HepG2 (cell line): Measurements from ENCODE around the gene KAZN. TPM values are rescaled to one million over a fixed set of nuclear protein-coding genes. Genes with fewer than 3 reads are reported as not detected.

Experiments
- HES4 ChIP-seq: sonication (generic); formaldehyde crosslinking; IDR thresholded peaks from 2 replicates; pipeline ENCODE4 v1.9.0; 2021; ENCODE audit warnings: mild to moderate bottlenecking, missing genetic modification reagents, borderline replicate concordance
- MBD4 ChIP-seq: IDR thresholded peaks from 2 replicates; pipeline ENCODE4 v1.6.1; 2012; ENCODE audit warnings: low read length, inconsistent platforms, borderline replicate concordance
- POLR2G ChIP-seq: fragments of 200-400 bp; formaldehyde crosslinking; IDR thresholded peaks from 2 replicates; pipeline ENCODE4 v1.6.1; 2018; ENCODE audit warnings: mild to moderate bottlenecking, low read depth, low read length, moderate library complexity
- RARG ChIP-seq: sonication (generic); formaldehyde crosslinking; IDR thresholded peaks from 2 replicates; pipeline ENCODE4 v1.4.0; 2020; ENCODE audit warnings: low read depth, mild to moderate bottlenecking, missing genetic modification reagents
- XBP1 ChIP-seq: sonication (generic); formaldehyde crosslinking; IDR thresholded peaks from 2 replicates; pipeline ENCODE4 v1.5.0; 2020; ENCODE audit warnings: missing genetic modification reagents
- ZNF143 ChIP-seq: sonication (generic); formaldehyde crosslinking; IDR thresholded peaks from 2 replicates; pipeline ENCODE4 v1.4.0; 2020; ENCODE audit warnings: missing genetic modification reagents
- ZNF33B ChIP-seq: sonication (generic); formaldehyde crosslinking; IDR thresholded peaks from 2 replicates; pipeline ENCODE4 v1.5.1; 2020; ENCODE audit warnings: mild to moderate bottlenecking, missing genetic modification reagents
- ZNF879 ChIP-seq: sonication (generic); formaldehyde crosslinking; IDR thresholded peaks from 2 replicates; pipeline ENCODE4 v1.8.1; 2023; ENCODE audit warnings: missing genetic modification reagents
- polyA plus RNA-seq, 8 experiments: library from polyadenylated mRNA; depleted of rRNA in 3 of 8; stranded (reverse) in 7 of 8; unstranded in 1 of 8; fragments of >200 nt; fragmentation: Illumina TruSeq in 4 of 8; extraction: Trizol in 4 of 8; gene quantifications; 2 replicates each; pipeline versions ENCODE4 v1.2.1 to v1.2.3, GENCODE V29; 2011 to 2016; ENCODE audit warnings: low read depth in 4 of 8, missing spikeins in 1 of 8, mixed read lengths in 1 of 8; ENCODE audit not compliant: insufficient read depth in 1 of 8
- total RNA-seq, 5 experiments: library from RNA; depleted of rRNA; stranded (reverse); fragments of >200 nt; fragmentation: Illumina TruSeq; extraction: Trizol; gene quantifications; 2 replicates each; pipeline ENCODE4 v1.2.3, GENCODE V29; 2016; ENCODE audit warnings: low read depth in 1 of 5
- TF ChIP-seq, protein P1 (sequence below): IDR thresholded peaks from 2 replicates; pipeline ENCODE4 v1.6.1; 2016
- TF ChIP-seq, protein P2 (sequence below): sonication (generic); formaldehyde crosslinking; IDR thresholded peaks from 2 replicates; pipeline ENCODE4 v1.4.0; 2020; ENCODE audit warnings: missing genetic modification reagents
- TF ChIP-seq, protein P3 (sequence below), 2 experiments: sonication (generic) in 1 of 2; formaldehyde crosslinking in 1 of 2; IDR thresholded peaks; 2 replicates each; pipeline versions ENCODE4 v1.6.1 to v1.9.0; 2014 to 2022; ENCODE audit warnings: antibody characterized with exemption in 1 of 2, borderline replicate concordance in 1 of 2, inconsistent platforms in 1 of 2, low read depth in 1 of 2, missing genetic modification reagents in 1 of 2
- TF ChIP-seq, protein P4 (sequence below): sonication (generic); formaldehyde crosslinking; IDR thresholded peaks from 2 replicates; pipeline ENCODE4 v1.4.0; 2020; ENCODE audit warnings: missing genetic modification reagents, borderline replicate concordance
- TF ChIP-seq, protein P5 (sequence below): sonication (generic); formaldehyde crosslinking; IDR thresholded peaks from 2 replicates; pipeline ENCODE4 v1.4.0; 2020; ENCODE audit warnings: low read depth, mild to moderate bottlenecking, missing genetic modification reagents

KAZN gene
- total and polyA plus RNA-seq, 2 of the 13 experiments (the other 11 are each of a cell fraction or from before 2014, with no cell fraction given): 10.4 to 13.5 TPM

DNA sequence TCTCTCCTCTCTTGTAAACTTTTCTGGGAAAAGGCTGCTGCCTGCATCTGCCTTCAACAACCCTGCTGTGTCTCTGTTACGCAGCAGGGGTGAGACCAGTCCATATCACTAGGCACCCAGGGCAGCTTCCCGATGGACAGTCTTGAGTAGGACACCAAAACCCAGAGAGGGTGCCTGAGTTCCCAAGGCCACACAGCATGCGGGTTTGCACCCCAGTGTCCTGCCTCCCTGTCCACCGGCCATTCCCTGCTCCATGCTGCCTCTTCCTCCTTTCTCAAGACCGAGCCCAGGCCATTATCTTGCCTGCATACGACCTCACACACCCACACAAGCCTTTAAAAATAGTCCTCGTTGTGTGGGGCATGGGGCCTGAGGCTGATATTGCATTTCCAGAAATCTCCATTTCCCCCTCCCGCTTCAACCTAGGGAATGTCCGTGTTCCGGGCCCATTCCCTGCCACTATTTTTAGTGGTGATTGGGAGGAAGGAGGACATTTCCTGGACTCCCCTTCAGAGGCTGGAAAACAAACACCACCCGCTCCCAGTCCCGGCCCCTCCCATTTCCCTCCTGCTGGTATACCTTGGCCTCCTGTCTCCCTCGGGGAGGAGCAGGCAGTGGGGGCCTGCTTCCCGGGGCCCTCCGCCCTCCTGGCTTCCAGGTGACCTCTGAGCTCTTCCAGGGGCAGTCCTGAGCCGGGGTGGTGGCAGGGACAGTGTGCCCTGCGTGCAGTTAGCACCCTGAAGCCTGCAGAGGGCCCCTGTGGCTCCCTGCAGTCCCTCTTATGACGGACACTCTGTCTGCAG is 422.7 kb downstream of the KAZN start (continued):
- TF ChIP-seq, protein P1, sequence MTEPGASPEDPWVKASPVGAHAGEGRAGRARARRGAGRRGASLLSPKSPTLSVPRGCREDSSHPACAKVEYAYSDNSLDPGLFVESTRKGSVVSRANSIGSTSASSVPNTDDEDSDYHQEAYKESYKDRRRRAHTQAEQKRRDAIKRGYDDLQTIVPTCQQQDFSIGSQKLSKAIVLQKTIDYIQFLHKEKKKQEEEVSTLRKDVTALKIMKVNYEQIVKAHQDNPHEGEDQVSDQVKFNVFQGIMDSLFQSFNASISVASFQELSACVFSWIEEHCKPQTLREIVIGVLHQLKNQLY (CRISPR knock-in tag): peak; percentile 41; the same call in 1 of the 2 replicates
- TF ChIP-seq ZNF33B (CRISPR knock-in tag) (no peak), ZNF143 (no peak), RARG (CRISPR knock-in tag) (no peak), XBP1 (no peak), MBD4 (no peak), HES4 (no peak), POLR2G (no peak), ZNF879 (CRISPR knock-in tag) (no peak)
- TF ChIP-seq, protein P2, sequence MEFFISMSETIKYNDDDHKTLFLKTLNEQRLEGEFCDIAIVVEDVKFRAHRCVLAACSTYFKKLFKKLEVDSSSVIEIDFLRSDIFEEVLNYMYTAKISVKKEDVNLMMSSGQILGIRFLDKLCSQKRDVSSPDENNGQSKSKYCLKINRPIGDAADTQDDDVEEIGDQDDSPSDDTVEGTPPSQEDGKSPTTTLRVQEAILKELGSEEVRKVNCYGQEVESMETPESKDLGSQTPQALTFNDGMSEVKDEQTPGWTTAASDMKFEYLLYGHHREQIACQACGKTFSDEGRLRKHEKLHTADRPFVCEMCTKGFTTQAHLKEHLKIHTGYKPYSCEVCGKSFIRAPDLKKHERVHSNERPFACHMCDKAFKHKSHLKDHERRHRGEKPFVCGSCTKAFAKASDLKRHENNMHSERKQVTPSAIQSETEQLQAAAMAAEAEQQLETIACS (CRISPR knock-in tag): no peak
- TF ChIP-seq, protein P3, sequence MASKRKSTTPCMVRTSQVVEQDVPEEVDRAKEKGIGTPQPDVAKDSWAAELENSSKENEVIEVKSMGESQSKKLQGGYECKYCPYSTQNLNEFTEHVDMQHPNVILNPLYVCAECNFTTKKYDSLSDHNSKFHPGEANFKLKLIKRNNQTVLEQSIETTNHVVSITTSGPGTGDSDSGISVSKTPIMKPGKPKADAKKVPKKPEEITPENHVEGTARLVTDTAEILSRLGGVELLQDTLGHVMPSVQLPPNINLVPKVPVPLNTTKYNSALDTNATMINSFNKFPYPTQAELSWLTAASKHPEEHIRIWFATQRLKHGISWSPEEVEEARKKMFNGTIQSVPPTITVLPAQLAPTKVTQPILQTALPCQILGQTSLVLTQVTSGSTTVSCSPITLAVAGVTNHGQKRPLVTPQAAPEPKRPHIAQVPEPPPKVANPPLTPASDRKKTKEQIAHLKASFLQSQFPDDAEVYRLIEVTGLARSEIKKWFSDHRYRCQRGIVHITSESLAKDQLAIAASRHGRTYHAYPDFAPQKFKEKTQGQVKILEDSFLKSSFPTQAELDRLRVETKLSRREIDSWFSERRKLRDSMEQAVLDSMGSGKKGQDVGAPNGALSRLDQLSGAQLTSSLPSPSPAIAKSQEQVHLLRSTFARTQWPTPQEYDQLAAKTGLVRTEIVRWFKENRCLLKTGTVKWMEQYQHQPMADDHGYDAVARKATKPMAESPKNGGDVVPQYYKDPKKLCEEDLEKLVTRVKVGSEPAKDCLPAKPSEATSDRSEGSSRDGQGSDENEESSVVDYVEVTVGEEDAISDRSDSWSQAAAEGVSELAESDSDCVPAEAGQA (IDR thresholded peaks at IDR 0.05; ENCODE audit: low read depth): no peak
- TF ChIP-seq, protein P3 (CRISPR knock-in tag; IDR thresholded peaks at IDR 0.05; ENCODE audit: borderline replicate concordance): no peak
- TF ChIP-seq, protein P4, sequence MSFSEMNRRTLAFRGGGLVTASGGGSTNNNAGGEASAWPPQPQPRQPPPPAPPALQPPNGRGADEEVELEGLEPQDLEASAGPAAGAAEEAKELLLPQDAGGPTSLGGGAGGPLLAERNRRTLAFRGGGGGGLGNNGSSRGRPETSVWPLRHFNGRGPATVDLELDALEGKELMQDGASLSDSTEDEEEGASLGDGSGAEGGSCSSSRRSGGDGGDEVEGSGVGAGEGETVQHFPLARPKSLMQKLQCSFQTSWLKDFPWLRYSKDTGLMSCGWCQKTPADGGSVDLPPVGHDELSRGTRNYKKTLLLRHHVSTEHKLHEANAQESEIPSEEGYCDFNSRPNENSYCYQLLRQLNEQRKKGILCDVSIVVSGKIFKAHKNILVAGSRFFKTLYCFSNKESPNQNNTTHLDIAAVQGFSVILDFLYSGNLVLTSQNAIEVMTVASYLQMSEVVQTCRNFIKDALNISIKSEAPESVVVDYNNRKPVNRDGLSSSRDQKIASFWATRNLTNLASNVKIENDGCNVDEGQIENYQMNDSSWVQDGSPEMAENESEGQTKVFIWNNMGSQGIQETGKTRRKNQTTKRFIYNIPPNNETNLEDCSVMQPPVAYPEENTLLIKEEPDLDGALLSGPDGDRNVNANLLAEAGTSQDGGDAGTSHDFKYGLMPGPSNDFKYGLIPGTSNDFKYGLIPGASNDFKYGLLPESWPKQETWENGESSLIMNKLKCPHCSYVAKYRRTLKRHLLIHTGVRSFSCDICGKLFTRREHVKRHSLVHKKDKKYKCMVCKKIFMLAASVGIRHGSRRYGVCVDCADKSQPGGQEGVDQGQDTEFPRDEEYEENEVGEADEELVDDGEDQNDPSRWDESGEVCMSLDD: peak; percentile 50; the same call in 1 of the 2 replicates
- TF ChIP-seq, protein P5, sequence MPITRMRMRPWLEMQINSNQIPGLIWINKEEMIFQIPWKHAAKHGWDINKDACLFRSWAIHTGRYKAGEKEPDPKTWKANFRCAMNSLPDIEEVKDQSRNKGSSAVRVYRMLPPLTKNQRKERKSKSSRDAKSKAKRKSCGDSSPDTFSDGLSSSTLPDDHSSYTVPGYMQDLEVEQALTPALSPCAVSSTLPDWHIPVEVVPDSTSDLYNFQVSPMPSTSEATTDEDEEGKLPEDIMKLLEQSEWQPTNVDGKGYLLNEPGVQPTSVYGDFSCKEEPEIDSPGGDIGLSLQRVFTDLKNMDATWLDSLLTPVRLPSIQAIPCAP (CRISPR knock-in tag): no peak
